WERI-Rb-1 (cell line): ENCODE measurements around the gene GMDS.
A peak's percentile ranks its signal among the peaks of the same experiment; 100 is the strongest.

ENCODE experiments used
- DNase-seq: peaks from one replicate; pipeline ENCODE4 v3.0.0-alpha.2; 2020
- H3K27ac ChIP-seq: fragments of 250-450 bp; sonication (Bioruptor Pico); 2 replicates; pipeline ENCODE4 v1.5.1; 2020; ENCODE audit warnings: mild to moderate bottlenecking, moderate library complexity
- H3K27me3 ChIP-seq: fragments of 250-450 bp; sonication (Bioruptor Pico); 2 replicates; pipeline ENCODE4 v1.5.1; 2021; ENCODE audit warnings: mild to moderate bottlenecking, low read depth, moderate library complexity; ENCODE audit not compliant: insufficient read depth, severe bottlenecking
- H3K36me3 ChIP-seq: fragments of 250-450 bp; sonication (Bioruptor Pico); 2 replicates; pipeline ENCODE4 v1.5.1; 2020; ENCODE audit warnings: mild to moderate bottlenecking, moderate library complexity
- H3K4me3 ChIP-seq: 2 replicates; pipeline ENCODE4 v1.5.1; 2011; ENCODE audit warnings: low read depth, mild to moderate bottlenecking, control low read depth, low read length
- H3K9me3 ChIP-seq: fragments of 250-450 bp; sonication (Bioruptor Pico); 2 replicates; pipeline ENCODE4 v1.5.1; 2021; ENCODE audit warnings: mild to moderate bottlenecking, moderate library complexity; ENCODE audit not compliant: severe bottlenecking
- CTCF ChIP-seq: IDR thresholded peaks from 2 replicates; pipeline ENCODE4 v1.5.1; 2011; ENCODE audit warnings: low read depth, mild to moderate bottlenecking, control low read depth, inconsistent platforms, low read length

GMDS gene

DNA sequence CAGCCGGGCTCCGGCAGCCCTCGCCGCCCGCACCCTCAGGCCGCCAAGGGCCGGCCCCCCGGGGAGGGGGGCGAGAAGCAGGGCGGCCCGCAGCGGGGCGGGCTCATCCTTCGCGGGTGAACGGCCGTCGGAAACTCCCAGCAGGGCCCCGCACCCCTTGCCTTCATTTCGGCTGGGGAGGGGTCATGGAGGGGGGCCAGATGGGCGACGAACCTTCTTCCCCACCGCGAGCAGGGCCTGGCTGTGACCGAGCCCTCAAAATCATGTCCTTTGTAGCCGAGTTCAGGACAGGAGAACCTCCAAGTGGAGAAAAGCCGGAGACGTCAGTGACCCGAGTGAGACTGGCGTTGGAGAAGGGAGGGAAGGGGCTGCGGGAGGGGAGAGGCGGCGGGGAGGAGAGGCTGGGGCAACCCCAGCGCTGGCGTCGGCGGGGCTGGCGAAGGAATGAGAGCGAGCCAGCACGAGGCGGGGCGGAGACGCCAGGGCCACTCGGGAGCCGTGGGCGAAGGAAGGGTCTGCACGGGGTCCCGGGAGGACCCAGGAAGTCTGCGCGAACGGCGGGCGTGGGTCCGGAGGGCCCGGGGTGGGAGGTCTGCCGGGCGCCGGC lies 636.3 kb downstream of the GMDS start:
- Histone ChIP-seq H3K27me3 (peaks cover 80% of the 10 kb centered on the region), H3K9me3 (no peaks in the 10 kb centered on the region), H3K4me3 (peak overlapping the region; percentile 44), H3K36me3 (no peaks in the 10 kb centered on the region), H3K27ac (no peak overlapping the region)
- peak; percentile 46 for DNase-seq
- TF ChIP-seq CTCF = no peak

DNA sequence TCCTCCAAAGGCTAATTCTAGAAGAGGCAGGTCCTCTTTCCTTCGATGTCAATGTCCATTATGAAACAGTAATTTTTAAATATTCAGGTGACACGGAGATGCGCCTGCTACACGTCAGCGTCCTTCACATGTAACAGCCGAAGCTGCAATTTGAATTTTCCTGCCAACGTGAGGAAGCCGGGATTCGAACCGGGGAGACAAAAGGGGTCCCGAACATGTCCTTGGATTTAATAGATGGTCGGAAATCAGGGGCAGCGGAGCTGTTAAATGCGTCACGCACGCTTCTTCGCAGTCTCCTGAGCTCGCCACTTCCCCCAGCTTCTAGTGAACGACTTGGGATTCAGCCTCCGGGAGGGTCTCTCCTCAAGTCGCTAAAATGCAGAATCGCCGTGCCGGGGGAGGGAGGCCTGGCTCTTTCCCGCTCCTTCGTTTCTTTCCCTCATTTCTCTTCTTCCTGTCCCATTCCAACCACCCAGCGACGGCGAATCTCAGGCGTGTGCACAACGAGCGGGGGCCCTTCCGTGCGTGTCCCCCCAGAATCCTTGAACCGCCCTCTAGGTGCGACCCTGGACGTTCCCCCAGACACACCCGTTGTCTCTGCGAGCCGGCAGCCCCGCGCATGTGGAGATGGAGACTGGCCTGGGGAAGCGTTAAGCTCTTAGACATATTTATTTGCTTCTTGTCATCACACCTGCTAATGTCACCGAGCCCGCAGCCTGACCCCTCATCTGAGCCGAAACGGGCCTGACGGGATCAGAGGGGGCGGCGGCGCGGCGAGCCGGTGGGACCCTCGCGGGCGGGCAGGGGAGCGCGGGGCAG lies 637.0 kb downstream of the GMDS start:
- no peak overlapping the region for H3K27ac ChIP-seq
- peak overlapping the region; percentile 9; the same call in 1 of the 2 replicates for H3K4me3 ChIP-seq
- no peaks in the 10 kb centered on the region for H3K36me3 ChIP-seq
- H3K9me3 ChIP-seq = no peaks in the 10 kb centered on the region
- DNase-seq = peak; percentile 31
- H3K27me3 ChIP-seq = peaks cover 87% of the 10 kb centered on the region
- TF ChIP-seq CTCF = no peak

- Histone ChIP-seq H3K36me3 (no peaks in the 10 kb centered on the region), H3K27ac (no peak overlapping the region), H3K27me3 (peaks cover 87% of the 10 kb centered on the region), H3K4me3 (no peak overlapping the region; the same call in 1 of the 2 replicates), H3K9me3 (no peaks in the 10 kb centered on the region)
- TF ChIP-seq CTCF = no peak
- no peak for DNase-seq
Observed at GRCh38 chr6:1607516-1608221, 637.7 kb downstream of the GMDS start.

DNA sequence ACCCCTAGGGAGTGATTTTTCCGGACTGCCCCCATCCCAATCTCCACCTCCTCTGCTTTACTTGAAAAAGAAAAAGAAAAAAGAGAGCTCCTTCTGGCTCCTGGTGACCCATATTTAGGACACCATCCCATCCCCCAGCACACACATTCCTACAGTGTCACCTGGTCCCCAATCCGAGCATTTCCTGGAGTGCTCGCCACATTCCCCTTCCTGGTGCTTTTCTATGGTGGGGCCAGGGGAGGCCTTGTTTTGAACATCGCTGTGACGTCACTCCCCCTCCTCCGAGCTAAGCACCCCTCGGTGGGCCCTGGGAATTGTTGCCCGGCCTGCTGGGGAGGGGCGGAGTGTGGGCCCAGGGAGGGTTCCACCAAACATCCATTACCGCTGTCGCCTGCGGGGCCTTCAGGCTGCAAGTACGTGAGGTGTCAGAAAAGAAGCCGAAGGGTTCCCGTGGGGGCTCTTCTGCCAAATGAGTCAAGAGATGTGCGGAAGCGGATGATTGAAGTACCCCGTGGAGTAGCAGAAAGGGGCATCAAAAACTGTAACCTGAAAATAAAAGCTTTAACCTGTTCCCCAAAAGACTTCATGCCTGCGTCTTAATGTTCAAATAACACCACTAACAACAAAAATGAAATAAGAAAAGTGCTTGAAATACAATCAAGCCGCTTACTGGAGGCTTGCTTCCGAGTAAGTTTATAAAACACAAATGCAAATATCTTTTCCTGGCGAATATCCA lies 638.5 kb downstream of the GMDS start:
- peaks cover 87% of the 10 kb centered on the region for H3K27me3 ChIP-seq
- peak; percentile 18 for DNase-seq
- no peaks in the 10 kb centered on the region for H3K36me3 ChIP-seq
- no peak overlapping the region for H3K27ac ChIP-seq
- H3K4me3 ChIP-seq = no peak overlapping the region; the same call in 1 of the 2 replicates
- H3K9me3 ChIP-seq = no peaks in the 10 kb centered on the region
- no peak for TF ChIP-seq CTCF

DNA sequence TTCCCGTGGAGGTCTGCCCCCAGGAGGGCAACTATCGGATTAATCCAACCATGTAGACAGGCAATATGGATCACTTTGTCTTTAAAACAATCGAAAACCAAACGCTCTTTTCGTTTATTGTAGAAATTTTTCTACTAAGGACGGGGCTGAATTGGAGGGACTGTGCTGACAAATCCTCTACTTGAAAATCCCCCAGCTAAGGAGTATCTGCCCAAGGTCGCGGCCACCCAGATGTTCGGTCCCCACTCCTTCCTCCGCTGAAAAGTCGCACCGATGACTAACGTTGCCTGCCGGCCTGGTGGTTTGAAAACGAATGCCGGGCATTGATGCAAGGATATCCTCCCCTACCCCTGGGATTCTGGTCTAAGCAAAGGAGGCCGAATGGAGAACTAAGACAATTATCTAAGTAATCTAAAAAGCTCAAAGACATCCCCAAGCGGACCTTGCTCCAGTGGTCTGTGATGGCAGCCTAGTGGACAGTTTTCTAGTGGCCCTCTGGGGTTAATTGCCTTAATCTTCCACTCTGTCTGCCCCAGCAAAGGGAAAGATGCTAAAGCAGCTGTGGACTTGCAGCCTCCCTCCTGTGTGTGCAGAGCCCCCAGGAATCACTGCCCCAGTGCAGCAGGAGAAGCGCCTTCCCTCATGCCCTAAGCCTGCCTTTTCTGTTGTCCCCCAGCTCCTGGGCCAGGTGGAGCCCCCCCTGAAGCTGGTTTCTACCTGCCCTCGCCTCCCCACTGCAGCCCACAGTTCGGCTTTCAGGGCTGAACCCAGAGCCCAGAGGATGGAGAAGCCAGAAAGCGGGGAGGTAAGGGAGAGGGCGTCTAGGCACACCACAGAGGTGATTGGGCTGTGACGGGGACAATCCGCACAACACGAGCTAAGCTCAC lies 639.3 kb downstream of the GMDS start:
- no peak for TF ChIP-seq CTCF
- Histone ChIP-seq H3K27me3 (peaks cover 84% of the 10 kb centered on the region), H3K9me3 (no peaks in the 10 kb centered on the region), H3K4me3 (no peak overlapping the region), H3K27ac (no peak overlapping the region), H3K36me3 (no peaks in the 10 kb centered on the region)
- DNase-seq = no peak
